ENCODE measurements around the gene PRDM15. TPM values are rescaled to one million over a fixed set of nuclear protein-coding genes. Genes with fewer than 3 reads are reported as not detected.

Gene PRDM15
- total RNA-seq, 1 donor from 2014 or later, result 10.2 TPM

- Mint-ChIP-seq H3K27me3 (ENCODE audit: unreplicated experiment) (peaks cover 4% of the 10 kb centered on the region), H3K4me3 (ENCODE audit: unreplicated experiment) (no peak overlapping the region), H3K36me3 (ENCODE audit: unreplicated experiment) (no peaks in the 10 kb centered on the region), H3K4me1 (ENCODE audit: low read depth, unreplicated experiment) (no peaks in the 10 kb centered on the region), H3K27ac (ENCODE audit: unreplicated experiment) (no peak overlapping the region), H3K9me3 (ENCODE audit: unreplicated experiment) (peaks cover 8% of the 10 kb centered on the region)
- TF ChIP-seq CTCF (IDR thresholded peaks at IDR 0.05; ENCODE audit: partially characterized antibody, unreplicated experiment), result no peak
- no peak for DNase-seq
Observed at GRCh38 chr21:41907496-41908258, 28.5 kb upstream of the PRDM15 start.

- no peaks in the 10 kb centered on the region for H3K4me1 Mint-ChIP-seq (ENCODE audit: low read depth, unreplicated experiment)
- DNase-seq, result no peak
- H3K27ac Mint-ChIP-seq (ENCODE audit: unreplicated experiment), result no peak overlapping the region
- no peaks in the 10 kb centered on the region for H3K36me3 Mint-ChIP-seq (ENCODE audit: unreplicated experiment)
- peaks cover 7% of the 10 kb centered on the region for H3K9me3 Mint-ChIP-seq (ENCODE audit: unreplicated experiment)
- no peak for TF ChIP-seq CTCF (IDR thresholded peaks at IDR 0.05; ENCODE audit: partially characterized antibody, unreplicated experiment)
- H3K4me3 Mint-ChIP-seq (ENCODE audit: unreplicated experiment), result no peak overlapping the region
- H3K27me3 Mint-ChIP-seq (ENCODE audit: unreplicated experiment), result peaks cover 4% of the 10 kb centered on the region
Observed at GRCh38 chr21:41906770-41907169, 27.6 kb upstream of the PRDM15 start.

GRCh38 chr21:41903559-41904351 is 24.6 kb upstream of the PRDM15 start:
- no peak for DNase-seq
- H3K4me3 Mint-ChIP-seq (ENCODE audit: unreplicated experiment), result no peak overlapping the region
- no peak overlapping the region for H3K27ac Mint-ChIP-seq (ENCODE audit: unreplicated experiment)
- H3K4me1 Mint-ChIP-seq (ENCODE audit: low read depth, unreplicated experiment), result peaks cover 3% of the 10 kb centered on the region
- H3K9me3 Mint-ChIP-seq (ENCODE audit: unreplicated experiment), result peaks cover 3% of the 10 kb centered on the region
- no peak for TF ChIP-seq CTCF (IDR thresholded peaks at IDR 0.05; ENCODE audit: partially characterized antibody, unreplicated experiment)
- peaks cover 4% of the 10 kb centered on the region for H3K27me3 Mint-ChIP-seq (ENCODE audit: unreplicated experiment)
- no peaks in the 10 kb centered on the region for H3K36me3 Mint-ChIP-seq (ENCODE audit: unreplicated experiment)

GRCh38 chr21:41902946-41903345 is 23.8 kb upstream of the PRDM15 start:
- peaks cover 3% of the 10 kb centered on the region for H3K9me3 Mint-ChIP-seq (ENCODE audit: unreplicated experiment)
- H3K36me3 Mint-ChIP-seq (ENCODE audit: unreplicated experiment), result no peaks in the 10 kb centered on the region
- DNase-seq, result no peak
- no peak for TF ChIP-seq CTCF (IDR thresholded peaks at IDR 0.05; ENCODE audit: partially characterized antibody, unreplicated experiment)
- no peak overlapping the region for H3K27ac Mint-ChIP-seq (ENCODE audit: unreplicated experiment)
- H3K4me3 Mint-ChIP-seq (ENCODE audit: unreplicated experiment), result no peak overlapping the region
- peaks cover 6% of the 10 kb centered on the region for H3K4me1 Mint-ChIP-seq (ENCODE audit: low read depth, unreplicated experiment)
- peaks cover 4% of the 10 kb centered on the region for H3K27me3 Mint-ChIP-seq (ENCODE audit: unreplicated experiment)

- Mint-ChIP-seq H3K27me3 (ENCODE audit: unreplicated experiment) (peaks cover 4% of the 10 kb centered on the region), H3K4me3 (ENCODE audit: unreplicated experiment) (no peak overlapping the region), H3K27ac (ENCODE audit: unreplicated experiment) (no peak overlapping the region), H3K36me3 (ENCODE audit: unreplicated experiment) (no peaks in the 10 kb centered on the region), H3K9me3 (ENCODE audit: unreplicated experiment) (peaks cover 4% of the 10 kb centered on the region), H3K4me1 (ENCODE audit: low read depth, unreplicated experiment) (peaks cover 10% of the 10 kb centered on the region)
- TF ChIP-seq CTCF (IDR thresholded peaks at IDR 0.05; ENCODE audit: partially characterized antibody, unreplicated experiment), result no peak
- DNase-seq, result no peak
Observed at GRCh38 chr21:41901782-41902181, 22.6 kb upstream of the PRDM15 start.
